H1 (cell line): ENCODE data around the gene B9D2. TPM values are rescaled to one million over a fixed set of nuclear protein-coding genes. Genes with fewer than 3 reads are reported as not detected.
A peak's percentile ranks its signal among the peaks of the same experiment; 100 is the strongest.

Experiments
- CTCF ChIA-PET: fragments of 300-600 bp; sonication (Branson Sonifier 250); formaldehyde crosslinking; loops from one replicate; lab custom pipeline; 2021; ENCODE audit not compliant: partially characterized antibody; lab: Charles Lee
- POLR2A ChIA-PET: fragments of 300-600 bp; sonication (Branson Sonifier 250); formaldehyde crosslinking; loops from one replicate; lab custom pipeline; 2021; ENCODE audit warnings: inconsistent platforms; ENCODE audit not compliant: partially characterized antibody; lab: Charles Lee
- DNase-seq, 2 experiments: peaks; one replicate each; pipeline versions ENCODE4 v3.0.0 to v3.0.0-alpha.2; 2010 to 2022; ENCODE audit warnings: low spot score in 2 of 2, low read depth in 1 of 2, mixed read lengths in 1 of 2
- FAIRE-seq: peaks from 2 replicates; lab custom pipeline; 2011; peaks lifted over from hg19 to GRCh38; lab: Jason Lieb, UNC
- H2AFZ ChIP-seq: 2 replicates; pipeline ENCODE4 v1.8.1; 2012; ENCODE audit warnings: low read length, inconsistent platforms
- H2AK5ac ChIP-seq: 2 replicates; pipeline ENCODE4 v1.6.1; 2013; ENCODE audit warnings: low read depth, low read length
- H2BK120ac ChIP-seq: replicated peaks from 2 replicates; pipeline ENCODE3; 2013; ENCODE audit warnings: low read depth, low read length, inconsistent platforms
- H2BK12ac ChIP-seq: 2 replicates; pipeline ENCODE4 v1.6.1; 2013; ENCODE audit warnings: low read depth, low read length
- H2BK15ac ChIP-seq: 2 replicates; pipeline ENCODE4 v1.6.1; 2013; ENCODE audit warnings: low read length
- H2BK20ac ChIP-seq: 2 replicates; pipeline ENCODE4 v1.6.1; 2013; ENCODE audit warnings: low read length
- H2BK5ac ChIP-seq: 2 replicates; pipeline ENCODE4 v1.6.1; 2013; ENCODE audit warnings: low read depth, low read length
- H3K14ac ChIP-seq: 2 replicates; pipeline ENCODE4 v1.6.1; 2013; ENCODE audit warnings: inconsistent platforms; ENCODE audit not compliant: insufficient read length
- H3K18ac ChIP-seq: 2 replicates; pipeline ENCODE4 v1.6.1; 2013; ENCODE audit warnings: low read length; ENCODE audit errors: extremely low read depth
- H3K23ac ChIP-seq: 2 replicates; pipeline ENCODE4 v1.6.1; 2013; ENCODE audit warnings: inconsistent platforms; ENCODE audit not compliant: insufficient read length
- H3K23me2 ChIP-seq: 2 replicates; pipeline ENCODE4 v1.6.1; 2013; ENCODE audit warnings: low read depth, low read length
- H3K27ac ChIP-seq: 2 replicates; pipeline ENCODE4 v1.6.1; 2011; ENCODE audit warnings: low read depth, low read length, inconsistent platforms
- H3K27me3 ChIP-seq, 4 experiments: replicated peaks in 1 of 4; 1 replicate in 1 of 4; 2 replicates in 3 of 4; pipeline versions ENCODE4 v1.6.1 to v1.8.1; 2011 to 2013; ENCODE audit warnings: low read length in 3 of 4, mild to moderate bottlenecking in 3 of 4, inconsistent platforms in 2 of 4, mixed read lengths in 2 of 4, moderate library complexity in 1 of 4; ENCODE audit not compliant: control insufficient read depth in 3 of 4, insufficient read depth in 3 of 4; ENCODE audit errors: extremely low read depth in 1 of 4
- H3K36me3 ChIP-seq, 4 experiments: 2 replicates each; pipeline versions ENCODE4 v1.6.1 to v1.8.1; 2011 to 2013; ENCODE audit warnings: mild to moderate bottlenecking in 4 of 4, low read length in 3 of 4, moderate library complexity in 2 of 4, control low read depth in 1 of 4, inconsistent platforms in 1 of 4; ENCODE audit not compliant: insufficient read depth in 4 of 4, control insufficient read depth in 2 of 4
- H3K4ac ChIP-seq: replicated peaks from 2 replicates; pipeline ENCODE3; 2013; ENCODE audit warnings: low read length, low read depth, mixed read lengths, inconsistent platforms; ENCODE audit not compliant: insufficient read length
- H3K4me1 ChIP-seq, 4 experiments: replicated peaks in 1 of 4; 1 replicate in 1 of 4; 2 replicates in 3 of 4; pipeline versions ENCODE4 v1.6.1 to v1.8.1; 2011 to 2013; ENCODE audit warnings: low read length in 3 of 4, inconsistent platforms in 2 of 4, mixed read lengths in 1 of 4; ENCODE audit not compliant: insufficient read depth in 4 of 4, control insufficient read depth in 3 of 4
- H3K4me2 ChIP-seq, 2 experiments: 2 replicates each; pipeline versions ENCODE4 v1.6.1 to v1.8.1; 2011 to 2013; ENCODE audit warnings: low read depth in 2 of 2, low read length in 2 of 2, control low read depth in 1 of 2, inconsistent platforms in 1 of 2, mild to moderate bottlenecking in 1 of 2; ENCODE audit not compliant: insufficient read depth in 1 of 2
- H3K4me3 ChIP-seq, 4 experiments: fragments of 200-600, 300-600 bp in 1 of 4; sonication (generic), shearing (Covaris generic), sonication (Bioruptor Twin) in 1 of 4; 2 replicates each; pipeline versions ENCODE4 v1.5.1 to v1.8.1; 2011 to 2016; ENCODE audit warnings: low read length in 4 of 4, low read depth in 3 of 4, control low read depth in 2 of 4, inconsistent platforms in 2 of 4, mild to moderate bottlenecking in 2 of 4, mixed read lengths in 1 of 4, moderate library complexity in 1 of 4; ENCODE audit not compliant: insufficient read depth in 2 of 4; ENCODE audit errors: extremely low read depth in 1 of 4
- H3K56ac ChIP-seq: replicated peaks from 2 replicates; pipeline ENCODE3; 2013; ENCODE audit warnings: low read depth, mild to moderate bottlenecking, mixed read lengths, low read length, inconsistent platforms; ENCODE audit not compliant: insufficient read length
- H3K79me1 ChIP-seq: 2 replicates; pipeline ENCODE4 v1.6.1; 2013; ENCODE audit warnings: low read depth, low read length, control low read depth
- H3K79me2 ChIP-seq, 2 experiments: 2 replicates each; pipeline versions ENCODE4 v1.6.1 to v1.8.1; 2012 to 2013; ENCODE audit warnings: low read length in 2 of 2, mild to moderate bottlenecking in 2 of 2, inconsistent platforms in 1 of 2; ENCODE audit not compliant: insufficient read depth in 2 of 2, control insufficient read depth in 1 of 2
- H3K9ac ChIP-seq, 4 experiments: replicated peaks in 1 of 4; 1 replicate in 1 of 4; 2 replicates in 3 of 4; pipeline versions ENCODE4 v1.6.1 to v1.8.1; 2011 to 2013; ENCODE audit warnings: low read depth in 3 of 4, low read length in 3 of 4, control low read depth in 2 of 4, mild to moderate bottlenecking in 2 of 4, moderate library complexity in 2 of 4, inconsistent platforms in 1 of 4; ENCODE audit errors: extremely low read depth in 1 of 4
- H3K9me3 ChIP-seq, 2 experiments: 2 replicates each; pipeline versions ENCODE4 v1.6.1 to v1.8.1; 2012 to 2013; ENCODE audit warnings: mild to moderate bottlenecking in 2 of 2, moderate library complexity in 2 of 2, control low read depth in 1 of 2, inconsistent platforms in 1 of 2, low read depth in 1 of 2, low read length in 1 of 2, mixed read lengths in 1 of 2; ENCODE audit not compliant: insufficient read depth in 2 of 2
- H4K20me1 ChIP-seq, 2 experiments: replicated peaks in 1 of 2; 2 replicates each; pipeline versions ENCODE3 to v1.8.1; 2011 to 2013; ENCODE audit warnings: inconsistent platforms in 2 of 2, low read length in 2 of 2, mild to moderate bottlenecking in 1 of 2; ENCODE audit not compliant: insufficient read depth in 2 of 2, control insufficient read depth in 1 of 2
- H4K5ac ChIP-seq: 2 replicates; pipeline ENCODE4 v1.6.1; 2013; ENCODE audit warnings: low read length, low read depth, mixed read lengths, inconsistent platforms; ENCODE audit not compliant: insufficient read length
- H4K8ac ChIP-seq: 2 replicates; pipeline ENCODE4 v1.8.0; 2013; ENCODE audit warnings: mild to moderate bottlenecking, moderate library complexity, low read length, inconsistent platforms; ENCODE audit not compliant: insufficient read depth; ENCODE audit errors: extremely low read depth
- H4K91ac ChIP-seq: replicated peaks from 2 replicates; pipeline ENCODE3; 2013; ENCODE audit warnings: low read length, mixed read lengths, inconsistent platforms; ENCODE audit not compliant: insufficient read length
- ASH2L ChIP-seq: fragments of 200-600, 300-600 bp; sonication (generic); IDR thresholded peaks from one replicate; pipeline ENCODE4 v1.7.1; 2017; ENCODE audit warnings: low read length
- JUN ChIP-seq: IDR thresholded peaks from 2 replicates; pipeline ENCODE4 v1.6.1; 2011; ENCODE audit warnings: low read depth, mild to moderate bottlenecking, improper control_type of control experiment, low read length
- JUND ChIP-seq: IDR thresholded peaks from 2 replicates; pipeline ENCODE4 v1.6.1; 2011; ENCODE audit warnings: mild to moderate bottlenecking, improper control_type of control experiment, low read length
- KDM5A ChIP-seq: fragments of 200-600 bp; IDR thresholded peaks from 2 replicates; pipeline ENCODE4 v1.7.1; 2012; ENCODE audit warnings: mild to moderate bottlenecking, low read length, inconsistent platforms, mixed read lengths
- PHF8 ChIP-seq: fragments of 200-600 bp; sonication (generic); conservative IDR thresholded peaks from 2 replicates; pipeline ENCODE4 v1.7.1; 2012; ENCODE audit warnings: low read depth, mild to moderate bottlenecking, inconsistent platforms, low read length, moderate library complexity
- POLR2AphosphoS5 ChIP-seq: IDR thresholded peaks from 2 replicates; pipeline ENCODE4 v1.6.1; 2011; ENCODE audit warnings: low read depth, low read length
- POU5F1 ChIP-seq: IDR thresholded peaks from 2 replicates; pipeline ENCODE4 v1.6.1; 2011; ENCODE audit warnings: low read depth, mild to moderate bottlenecking, low read length, moderate library complexity
- SP1 ChIP-seq: IDR thresholded peaks from 2 replicates; pipeline ENCODE4 v1.6.1; 2011; ENCODE audit warnings: low read depth, low read length
- TBP ChIP-seq: IDR thresholded peaks from 2 replicates; pipeline ENCODE4 v1.6.1; 2011; ENCODE audit warnings: low read depth, low read length, improper control_type of control experiment
- TCF12 ChIP-seq: IDR thresholded peaks from 2 replicates; pipeline ENCODE4 v1.6.1; 2011; ENCODE audit warnings: low read depth, mild to moderate bottlenecking, low read length
- WGBS, 2 experiments: shearing (Covaris generic) in 1 of 2; methylation state at CpG; one replicate each; pipeline versions ENCODE4 v1.1.6 to v1.1.7; 2013 to 2015; ENCODE audit warnings: low lambda C conversion rate in 2 of 2, mixed read lengths in 2 of 2, inconsistent platforms in 1 of 2, low coverage in 1 of 2, missing lambda C conversion rate in 1 of 2; ENCODE audit not compliant: insufficient replicate concordance in 2 of 2, insufficient coverage in 1 of 2, insufficient read length in 1 of 2; ENCODE audit errors: extremely low coverage in 1 of 2, missing lambda C conversion rate in 1 of 2; 5-methylcytosine and 5-hydroxymethylcytosine counted together
- polyA plus RNA-seq, 7 experiments: library from polyadenylated mRNA; depleted of rRNA in 3 of 7; stranded (reverse) in 5 of 7; unstranded in 2 of 7; fragments of >200 nt in 5 of 7; fragments of 200-250 nt in 2 of 7; gene quantifications; 1 replicate in 5 of 7; 2 replicates in 1 of 7; 4 replicates in 1 of 7; pipeline versions ENCODE4 v1.2.1 to v1.2.3, GENCODE V29; 2011 to 2013; ENCODE audit warnings: missing spikeins in 2 of 7, mixed read lengths in 2 of 7
- total RNA-seq: library from RNA; stranded (reverse); fragmentation: NEBNext Ultra II Directional; extraction: Animal tissue kit (Norgen Biotek cat#: 25700); gene quantifications from 2 replicates; pipeline ENCODE4 v1.2.1, GENCODE V29; 2021
- TF ChIP-seq, protein P1 (sequence below): IDR thresholded peaks from 2 replicates; pipeline ENCODE4 v1.6.1; 2012; ENCODE audit warnings: low read length, inconsistent platforms

B9D2 gene
- total and polyA plus RNA-seq, 2 of the 8 experiments (the other 6 are each of a cell fraction or from before 2014, with no cell fraction given): 4.9 to 6.3 TPM

- Histone ChIP-seq H3K27ac (no peak overlapping the region), H3K4me3 (peak overlapping the region; percentile 43 to 55 (median 50)), H3K27me3 (peaks cover 0 to 6% (median 0%) of the 10 kb centered on the region in 4 experiments; a peak in 3 of 7 replicates), H2BK5ac (peak overlapping the region; percentile 85), H3K9ac (peak overlapping the region in 1 of 4 experiments; percentile 54; a peak in 2 of 7 replicates), H3K36me3 (peaks cover 0 to 6% (median 3%) of the 10 kb centered on the region in 4 experiments; a peak in 4 of 8 replicates), H3K9me3 (no peaks in the 10 kb centered on the region), H2AK5ac (0 out of 2 replicates have a peak overlapping the region, but pooled peaks have one; percentile 39), H4K8ac (no peak overlapping the region), H2BK12ac (peak overlapping the region; percentile 80; the same call in 1 of the 2 replicates), H2AFZ (no peak overlapping the region), H3K23ac (no peak overlapping the region), H3K56ac (no peak overlapping the region), H3K79me1 (no peaks in the 10 kb centered on the region; the same call in 1 of the 2 replicates), H3K79me2 (no peaks in the 10 kb centered on the region), H3K4me1 (peaks cover 15 to 32% (median 23%) of the 10 kb centered on the region in 4 experiments), H4K5ac (no peak overlapping the region), H4K91ac (no peak overlapping the region), H2BK20ac (no peak overlapping the region), H3K23me2 (peaks cover 17% of the 10 kb centered on the region), H2BK120ac (no peak overlapping the region), H3K4ac (no peak overlapping the region), H4K20me1 (peaks cover 0 to 10% of the 10 kb centered on the region in 2 experiments), H2BK15ac (0 out of 2 replicates have a peak overlapping the region, but pooled peaks have one; percentile 78), H3K4me2 (peak overlapping the region; percentile 97 to 98), H3K18ac (peak overlapping the region; percentile 90), H3K14ac (no peak overlapping the region)
- FAIRE-seq (no peak), DNase-seq (peak; percentile 65 to 83)
- POLR2A ChIA-PET: interaction anchor here (0.6 to 12.6 kb wide), 15 partner anchors 9 to 538 kb away, joined by 3 to 137 read pairs (median 4); partner anchors contain the start of genes CCDC97, DMAC2 and HNRNPUL1
- WGBS, 2 experiments: 2% methylated on average over 6 of the region's 23 CpGs; no CpG with 5 or more reads in 1 of the 2 experiments
- CTCF ChIA-PET: interaction anchor here (0.9 to 1.2 kb wide), 3 partner anchors 28 to 56 kb away, joined by 3 to 4 read pairs (median 4); no protein-coding TSS in a partner anchor
- TF ChIP-seq SP1 (no peak), PHF8 (no peak), POU5F1 (no peak), ASH2L (no peak), TCF12 (no peak), POLR2AphosphoS5 (peak; percentile 66), KDM5A (no peak), JUN (no peak), TBP (no peak), JUND (peak; percentile 39; the same call in 1 of the 2 replicates)
- TF ChIP-seq, protein P1, sequence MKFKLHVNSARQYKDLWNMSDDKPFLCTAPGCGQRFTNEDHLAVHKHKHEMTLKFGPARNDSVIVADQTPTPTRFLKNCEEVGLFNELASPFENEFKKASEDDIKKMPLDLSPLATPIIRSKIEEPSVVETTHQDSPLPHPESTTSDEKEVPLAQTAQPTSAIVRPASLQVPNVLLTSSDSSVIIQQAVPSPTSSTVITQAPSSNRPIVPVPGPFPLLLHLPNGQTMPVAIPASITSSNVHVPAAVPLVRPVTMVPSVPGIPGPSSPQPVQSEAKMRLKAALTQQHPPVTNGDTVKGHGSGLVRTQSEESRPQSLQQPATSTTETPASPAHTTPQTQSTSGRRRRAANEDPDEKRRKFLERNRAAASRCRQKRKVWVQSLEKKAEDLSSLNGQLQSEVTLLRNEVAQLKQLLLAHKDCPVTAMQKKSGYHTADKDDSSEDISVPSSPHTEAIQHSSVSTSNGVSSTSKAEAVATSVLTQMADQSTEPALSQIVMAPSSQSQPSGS: no peak
Measured at GRCh38 chr19:41324921-41325639, 38.9 kb downstream of the B9D2 start.
